Uterus (tissue), 4 donors: ENCODE measurements around the gene CP. TPM values are rescaled to one million over a fixed set of nuclear protein-coding genes. Genes with fewer than 3 reads are reported as not detected.

Experiments
- DNase-seq, 2 donors: peaks; one replicate each; pipeline ENCODE4 v3.0.0-alpha.2; 2019 to 2020
- H3K27ac ChIP-seq, 2 donors: fragments of 200-600 bp; sonication (generic); 1 replicate in 1 of 2; 2 replicates in 1 of 2; pipeline ENCODE4 v1.5.1; 2016 to 2018
- H3K27me3 ChIP-seq, 2 donors: fragments of 200-600 bp; sonication (generic); one replicate each; pipeline ENCODE4 v1.5.1; 2018 to 2019; ENCODE audit warnings: control low read depth in 1 of 2
- H3K36me3 ChIP-seq, 2 donors: fragments of 200-600 bp; sonication (generic); one replicate each; pipeline ENCODE4 v1.5.1; 2019; ENCODE audit warnings: control low read depth in 1 of 2
- H3K4me1 ChIP-seq, 2 donors: fragments of 200-600 bp; sonication (generic); one replicate each; pipeline ENCODE4 v1.5.1; 2018 to 2019; ENCODE audit warnings: control low read depth in 1 of 2
- H3K4me3 ChIP-seq, 2 donors: fragments of 200-600 bp; sonication (generic); 1 replicate in 1 of 2; 2 replicates in 1 of 2; pipeline ENCODE4 v1.5.1; 2018 to 2019; ENCODE audit warnings: mild to moderate bottlenecking in 1 of 2
- H3K9me3 ChIP-seq, 2 donors: fragments of 200-600 bp; sonication (generic); one replicate each; pipeline ENCODE4 v1.5.1; 2019; ENCODE audit warnings: control low read depth in 1 of 2
- CTCF ChIP-seq, 4 experiments: fragments of 200-600 bp in 2 of 4; fragments of 450-650 bp in 2 of 4; sonication (generic) in 2 of 4; IDR thresholded peaks; one replicate each; pipeline ENCODE4 v1.5.1; 2016 to 2019; ENCODE audit warnings: antibody characterized with exemption in 4 of 4, mild to moderate bottlenecking in 2 of 4, moderate library complexity in 1 of 4
- POLR2A ChIP-seq, 2 donors: fragments of 450-650 bp; IDR thresholded peaks; one replicate each; pipeline ENCODE4 v1.6.1; 2016; ENCODE audit warnings: antibody characterized with exemption in 2 of 2, mild to moderate bottlenecking in 1 of 2, moderate library complexity in 1 of 2
- intact Hi-C: fragments of 100-400 bp; cut with DNase I; formaldehyde crosslinking; loops from one replicate; pipeline ENCODE4 v1.15.1; 2023; ENCODE audit warnings: low total_unique reads
- total RNA-seq, 4 donors: library from RNA; depleted of rRNA in 3 of 4; stranded (reverse); fragments of >200 nt in 3 of 4; gene quantifications; one replicate each; pipeline versions ENCODE4 v1.1.0 to v1.2.4, GENCODE V29; 2014 to 2023
- donor health status: DM: yes; HTN: yes; CAD: no.

The CP gene
- total RNA-seq, 4 donors from 2014 or later: 2.2 to 13.3 (median 5.9) TPM

- DNase-seq: no peak
- no peak for TF ChIP-seq POLR2A (IDR thresholded peaks at IDR 0.05)
- TF ChIP-seq CTCF (IDR thresholded peaks at IDR 0.05): no peak
- Histone ChIP-seq H3K36me3 (no peaks in the 10 kb centered on the region), H3K27ac (no peak overlapping the region), H3K9me3 (no peaks in the 10 kb centered on the region), H3K4me1 (no peaks in the 10 kb centered on the region), H3K27me3 (no peaks in the 10 kb centered on the region), H3K4me3 (no peak overlapping the region)
- intact Hi-C loops: no loop called here
These were observed 12.2 kb downstream of the CP start for GRCh38 chr3:149209431-149209830.

GRCh38 chr3:149207475-149207874, 14.2 kb downstream of the CP start:
- H3K4me1 ChIP-seq: no peaks in the 10 kb centered on the region
- TF ChIP-seq POLR2A (IDR thresholded peaks at IDR 0.05) (no peak), CTCF (IDR thresholded peaks at IDR 0.05) (no peak)
- no peak overlapping the region for H3K27ac ChIP-seq
- DNase-seq: no peak
- H3K36me3 ChIP-seq: no peaks in the 10 kb centered on the region
- H3K27me3 ChIP-seq: no peaks in the 10 kb centered on the region
- intact Hi-C loops: no loop called here
- no peaks in the 10 kb centered on the region for H3K9me3 ChIP-seq
- H3K4me3 ChIP-seq: no peak overlapping the region

- DNase-seq: no peak
- H3K4me3 ChIP-seq: no peak overlapping the region
- TF ChIP-seq CTCF (IDR thresholded peaks at IDR 0.05) (no peak), POLR2A (IDR thresholded peaks at IDR 0.05) (no peak)
- H3K36me3 ChIP-seq: no peaks in the 10 kb centered on the region
- intact Hi-C loops: no loop called here
- no peak overlapping the region for H3K27ac ChIP-seq
- no peaks in the 10 kb centered on the region for H3K9me3 ChIP-seq
- no peaks in the 10 kb centered on the region for H3K27me3 ChIP-seq
- no peaks in the 10 kb centered on the region for H3K4me1 ChIP-seq
These were observed 17.1 kb downstream of the CP start for GRCh38 chr3:149204390-149204991.

- TF ChIP-seq CTCF (IDR thresholded peaks at IDR 0.05) (no peak), POLR2A (IDR thresholded peaks at IDR 0.05) (no peak)
- H3K27ac ChIP-seq: no peak overlapping the region
- DNase-seq: no peak
- no peaks in the 10 kb centered on the region for H3K36me3 ChIP-seq
- H3K4me1 ChIP-seq: no peaks in the 10 kb centered on the region
- H3K27me3 ChIP-seq: no peaks in the 10 kb centered on the region
- intact Hi-C loops: no loop called here
- no peaks in the 10 kb centered on the region for H3K9me3 ChIP-seq
- no peak overlapping the region for H3K4me3 ChIP-seq
These were observed 17.9 kb downstream of the CP start for GRCh38 chr3:149203758-149204157.

GRCh38 chr3:149199474-149199873, 22.2 kb downstream of the CP start:
- intact Hi-C loops: no loop called here
- no peak for DNase-seq
- TF ChIP-seq CTCF (IDR thresholded peaks at IDR 0.05) (no peak), POLR2A (IDR thresholded peaks at IDR 0.05) (no peak)
- Histone ChIP-seq H3K4me3 (no peak overlapping the region), H3K9me3 (no peaks in the 10 kb centered on the region), H3K27me3 (no peaks in the 10 kb centered on the region), H3K27ac (no peak overlapping the region), H3K4me1 (no peaks in the 10 kb centered on the region), H3K36me3 (no peaks in the 10 kb centered on the region)
